SW 1271 (cell line): Measurements from ENCODE around the gene RYR1.
"Not testable (repeated sequence)": the region's sequence is repeated elsewhere in the genome, so short reads cannot be mapped to it uniquely, and the experiment has no call there.

Source experiments
- DNase-seq, 2 experiments: peaks; one replicate each; lab custom pipeline; 2025; lab: John Stamatoyannopoulos, UW

Gene RYR1

DNA sequence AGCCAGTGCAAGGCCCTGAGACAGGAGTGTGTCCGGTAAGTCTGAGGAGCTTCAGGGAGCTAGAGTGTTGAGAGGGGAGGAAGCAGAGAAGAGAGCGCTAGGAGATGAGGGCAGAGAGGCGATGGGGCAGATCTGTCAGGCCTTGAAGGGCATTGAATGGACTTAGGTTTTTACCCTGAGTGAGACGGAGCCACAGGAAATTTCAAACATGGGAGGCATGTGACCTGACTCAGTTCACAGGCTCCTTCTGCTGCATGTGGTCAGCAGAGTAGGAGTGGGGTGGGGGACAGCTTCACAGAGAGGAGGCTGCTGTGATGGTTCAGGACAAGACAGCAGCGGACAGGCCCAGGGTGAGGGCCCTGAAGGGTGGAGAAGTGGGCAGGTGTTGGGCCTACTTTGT lies 33.1 kb upstream of the RYR1 start:
- DNase-seq: no peak

DNA sequence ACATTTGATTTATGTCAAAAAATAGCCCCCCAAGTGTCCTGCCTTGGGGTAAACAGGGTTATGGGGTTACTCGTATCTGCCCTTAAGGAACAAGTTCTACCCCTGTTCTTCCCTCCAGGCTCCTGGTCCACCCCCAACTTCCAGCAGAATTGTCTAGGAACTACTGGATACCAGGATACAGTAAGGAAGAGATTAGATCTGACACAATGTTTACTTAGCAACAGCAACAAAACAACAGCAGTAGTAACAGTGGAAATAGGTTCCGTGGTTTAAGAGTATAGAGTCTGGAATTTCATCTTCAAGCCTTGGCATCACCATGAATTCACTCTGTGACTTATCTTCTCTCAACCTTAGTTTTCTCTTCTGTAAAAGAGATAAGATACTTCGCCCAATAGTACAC lies 32.3 kb upstream of the RYR1 start:
- peak in 1 of 2 experiments; percentile 40 for DNase-seq

DNA sequence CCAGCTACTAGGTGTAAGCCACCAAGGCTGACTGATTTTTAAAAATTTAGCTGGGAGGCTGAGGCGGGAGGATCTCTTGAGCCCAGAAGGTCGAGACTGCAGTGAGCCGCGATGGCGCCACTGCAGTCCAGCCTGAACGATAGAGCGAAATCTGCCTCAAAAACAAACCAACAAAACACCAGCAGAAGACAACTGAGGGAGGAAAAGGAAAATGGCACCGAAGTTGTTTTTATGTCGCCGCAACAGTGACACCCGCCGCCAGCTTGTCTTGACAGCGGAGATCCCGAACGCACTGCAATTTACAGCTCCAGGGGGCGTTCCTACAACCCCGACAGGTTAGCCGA lies 30.9 kb upstream of the RYR1 start:
- no peak for DNase-seq

DNA sequence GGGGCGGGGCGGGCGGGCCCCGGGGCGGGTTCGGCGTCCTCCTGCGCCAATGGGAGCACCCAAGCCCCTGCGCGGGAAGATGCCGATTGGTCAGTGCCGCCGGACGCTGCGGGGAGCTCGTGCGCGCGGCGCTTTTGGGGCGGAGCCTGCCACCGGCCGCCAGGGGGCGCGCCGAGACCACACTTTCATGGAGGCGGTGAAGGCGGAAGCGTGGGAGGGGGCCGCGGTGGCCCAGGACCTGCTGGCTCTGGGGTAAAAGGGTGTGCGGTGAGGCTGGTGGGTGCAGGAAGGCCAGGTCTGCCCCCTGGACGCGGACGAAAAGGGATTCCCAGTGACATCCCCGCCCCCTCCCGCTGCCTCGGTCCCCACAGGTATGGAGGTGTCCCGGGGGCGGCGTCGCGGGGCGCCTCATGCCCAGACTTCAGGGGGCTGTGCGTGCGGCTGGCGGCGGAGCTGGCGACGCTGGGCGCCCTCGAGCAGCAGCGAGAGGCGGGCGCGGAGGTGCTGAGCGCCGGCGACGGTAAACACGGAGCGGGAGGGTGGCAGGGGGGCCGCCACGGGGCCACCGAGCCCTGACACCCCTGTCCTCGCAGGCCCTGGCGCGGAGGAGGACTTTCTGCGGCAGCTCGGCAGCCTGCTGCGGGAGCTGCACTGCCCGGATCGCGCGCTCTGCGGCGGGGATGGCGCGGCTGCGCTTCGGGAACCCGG lies 30.4 kb upstream of the RYR1 start, which contains the start of gene FAM98C:
FAM98C (plus strand) TSS at position 127 of the 708 bp plus-strand sequence; CDS start at position 188, 61 bp downstream.
- DNase-seq: peak; percentile 82 to 90

DNA sequence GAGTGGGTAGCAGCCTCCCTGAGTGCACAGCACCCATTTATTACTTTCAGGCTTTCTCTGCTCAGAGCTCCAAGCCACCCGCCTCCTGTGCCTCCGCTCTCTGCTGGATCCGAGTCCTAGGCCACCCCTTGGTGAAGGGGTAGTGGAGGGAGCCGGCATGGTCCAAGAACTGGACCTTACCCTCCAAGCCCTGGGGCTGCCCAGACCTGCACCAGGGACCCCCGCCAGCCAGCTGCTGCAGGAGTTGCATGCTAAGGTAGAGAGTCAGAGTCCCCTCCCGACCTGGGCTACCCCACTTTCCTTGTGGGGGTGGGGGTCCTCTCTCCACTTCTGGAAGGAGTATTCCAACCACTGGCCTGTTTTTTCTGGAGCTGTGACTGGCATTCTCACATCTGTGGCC lies 28.6 kb upstream of the RYR1 start:
- no peak for DNase-seq

DNA sequence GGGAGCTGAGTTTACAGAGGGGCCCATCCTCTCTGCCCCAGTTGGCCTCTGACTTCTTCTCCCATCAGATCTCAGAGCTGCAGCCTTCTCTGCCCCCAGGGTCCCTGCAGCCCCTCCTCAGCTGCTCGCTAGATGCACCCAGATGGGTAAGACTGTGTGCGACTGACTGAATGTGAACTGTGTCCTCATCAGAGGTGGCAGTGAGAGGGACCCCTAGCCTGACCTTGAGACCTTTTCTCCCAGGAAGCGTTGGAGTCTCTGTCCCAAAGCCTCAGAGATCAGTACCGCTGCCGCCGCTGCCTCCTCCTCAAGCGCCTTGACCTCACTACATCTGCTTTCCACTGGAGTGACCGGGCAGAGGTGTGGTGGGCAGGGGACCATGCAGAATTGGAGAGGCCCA lies 28.2 kb upstream of the RYR1 start:
- no peak for DNase-seq

DNA sequence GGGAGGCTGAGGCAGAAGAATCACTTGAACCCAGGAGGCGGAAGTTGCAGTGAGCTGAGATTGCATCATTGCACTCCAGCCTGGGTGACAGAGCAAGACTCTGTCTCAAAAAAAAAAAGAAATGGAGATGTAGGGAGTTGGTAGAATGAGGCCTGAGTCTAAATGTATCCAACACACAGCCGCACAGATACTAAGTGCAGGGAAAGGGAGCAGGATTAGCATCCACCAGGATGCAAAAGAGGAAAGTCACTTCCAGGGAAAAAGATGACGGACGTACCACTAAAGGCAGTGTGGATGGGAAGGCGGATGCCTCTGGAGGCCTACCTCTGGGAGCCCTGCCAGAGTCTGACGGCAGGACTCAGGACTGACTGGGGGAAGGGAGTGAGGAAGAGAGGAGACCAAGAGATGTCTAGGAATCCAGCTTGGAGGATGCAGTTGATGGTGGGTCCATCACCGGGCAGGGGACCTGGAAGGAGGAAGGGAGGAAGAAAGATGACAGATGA lies 23.8 kb upstream of the RYR1 start:
- DNase-seq: no peak

DNA sequence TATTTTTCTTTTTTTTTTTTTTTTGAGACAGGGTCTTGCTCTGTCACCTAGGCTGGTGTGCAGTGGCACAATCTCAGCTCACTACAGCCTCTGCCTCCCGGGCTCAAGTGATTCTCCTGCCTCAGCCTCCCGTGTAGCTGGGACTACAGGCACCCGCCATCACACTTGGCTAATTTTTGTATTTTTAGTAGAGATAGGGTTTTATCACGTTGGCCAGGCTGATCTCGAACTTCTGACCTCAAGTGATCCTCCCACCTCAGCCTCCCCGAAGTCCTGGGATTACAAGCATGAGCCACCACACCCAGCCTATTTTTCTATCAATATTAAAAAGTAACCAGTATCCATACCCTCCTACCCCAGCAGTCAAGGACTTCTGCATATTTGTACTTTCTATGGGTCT lies 23.1 kb upstream of the RYR1 start:
- DNase-seq: not testable (repeated sequence)

DNA sequence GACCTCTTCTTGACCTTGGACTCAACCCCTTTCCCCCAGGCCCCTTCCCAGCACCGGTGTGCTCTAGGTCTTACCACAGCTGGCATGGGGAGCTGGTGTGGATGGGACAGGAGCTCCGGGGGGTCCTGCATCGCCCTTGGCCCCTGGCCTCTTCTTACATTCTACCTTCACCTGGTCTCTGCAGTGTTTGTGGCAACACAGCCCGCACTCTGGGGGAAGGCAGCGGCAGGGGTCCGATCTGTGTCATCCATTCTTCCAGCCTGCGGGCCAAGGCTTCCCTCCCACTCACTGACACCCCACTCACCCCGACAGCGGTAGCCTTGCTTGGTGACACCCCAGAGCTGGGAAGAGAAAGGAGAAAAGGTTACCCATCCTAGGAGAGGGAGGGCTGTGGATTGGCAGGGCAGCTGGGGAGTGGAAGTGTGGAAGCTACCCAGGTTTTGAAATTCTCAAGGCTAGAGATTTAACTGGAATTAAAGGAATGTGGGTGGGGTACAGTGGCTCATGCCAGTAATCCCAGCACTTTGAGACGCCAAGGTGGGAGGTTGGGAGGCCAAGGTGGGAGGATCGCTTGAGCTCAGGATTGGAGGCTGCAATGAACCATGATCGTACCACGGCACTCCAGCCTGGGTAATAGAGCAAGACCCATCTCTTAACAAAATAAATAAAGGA lies 22.3 kb upstream of the RYR1 start:
- DNase-seq: no peak

DNA sequence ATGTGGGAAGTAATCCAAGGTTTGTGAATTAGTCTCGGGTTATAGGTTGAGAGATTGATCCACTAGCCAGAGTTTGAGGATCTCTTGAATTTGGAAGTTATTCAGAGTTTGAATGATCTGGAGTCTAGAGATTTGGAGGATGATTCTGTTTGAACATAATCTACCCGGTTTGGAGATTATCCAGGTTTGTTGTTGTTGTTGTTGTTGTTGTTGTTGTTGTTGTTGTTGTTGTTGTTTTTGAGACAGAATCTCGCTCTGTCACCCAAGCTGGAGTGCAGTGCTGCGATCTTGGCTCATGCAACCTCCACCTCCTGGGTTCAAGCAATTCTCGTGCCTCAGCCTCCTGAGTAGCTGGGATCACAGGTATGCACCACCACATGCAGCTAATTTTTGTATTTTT lies 21.6 kb upstream of the RYR1 start:
- not testable (repeated sequence) for DNase-seq

DNA sequence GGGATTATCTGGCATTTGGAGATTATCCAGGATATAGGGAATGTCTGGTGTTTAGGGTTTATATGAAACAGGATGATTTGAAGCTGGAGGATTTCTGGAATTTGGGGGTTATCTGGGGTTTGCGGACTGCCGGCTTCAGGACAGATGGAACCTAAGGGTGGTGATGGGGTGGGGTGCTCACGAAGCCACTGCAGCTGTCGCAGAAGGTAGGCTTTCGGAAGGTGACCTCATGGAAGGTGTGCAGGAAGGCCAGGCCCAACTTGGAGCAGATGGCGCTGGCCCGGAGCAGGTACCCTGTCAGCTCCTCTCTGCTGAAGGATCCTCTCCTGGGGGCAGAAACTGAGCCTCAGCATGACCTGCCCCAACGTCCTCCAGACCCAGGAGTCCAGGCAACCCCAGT lies 21.0 kb upstream of the RYR1 start:
- DNase-seq: no peak

DNA sequence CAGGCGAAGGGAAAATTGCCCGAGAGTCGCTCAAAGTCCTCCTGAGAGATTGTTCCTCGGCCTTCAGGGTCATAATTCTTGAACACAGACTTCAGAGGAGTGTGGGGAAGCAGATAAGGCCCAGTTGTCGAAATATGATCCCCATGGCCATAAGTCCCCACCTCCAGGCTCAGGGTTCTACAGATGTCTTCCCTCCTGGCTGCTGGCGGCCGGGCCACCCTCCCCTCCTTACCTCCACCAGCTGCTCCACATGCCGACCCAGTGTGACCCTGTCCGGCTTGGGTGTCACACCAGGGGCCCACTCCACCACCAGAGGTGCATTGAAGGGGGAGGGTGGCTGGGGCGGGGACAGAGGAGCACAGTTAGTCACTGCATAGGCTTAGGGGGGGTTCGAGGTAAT lies 20.5 kb upstream of the RYR1 start:
- DNase-seq: no peak

DNA sequence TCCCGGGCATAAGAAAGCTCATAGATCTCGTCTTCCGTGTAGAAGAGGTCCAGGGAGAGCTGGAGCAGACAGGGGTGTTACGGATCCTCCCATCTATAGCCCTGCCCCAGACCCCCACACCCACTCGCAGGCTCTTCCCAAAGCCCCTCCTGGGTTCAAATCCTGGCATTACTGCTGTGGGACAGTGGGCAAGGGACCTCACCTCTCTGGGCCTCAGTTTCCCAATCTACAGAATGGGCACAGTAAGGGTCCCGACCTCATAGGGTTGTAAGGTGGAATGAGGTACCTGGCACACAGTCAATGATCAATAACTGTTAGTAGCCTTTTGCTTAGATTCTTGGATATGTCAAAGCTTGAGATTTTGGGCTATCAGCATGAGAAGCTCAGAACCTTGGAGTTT lies 20.1 kb upstream of the RYR1 start:
- DNase-seq: no peak

DNA sequence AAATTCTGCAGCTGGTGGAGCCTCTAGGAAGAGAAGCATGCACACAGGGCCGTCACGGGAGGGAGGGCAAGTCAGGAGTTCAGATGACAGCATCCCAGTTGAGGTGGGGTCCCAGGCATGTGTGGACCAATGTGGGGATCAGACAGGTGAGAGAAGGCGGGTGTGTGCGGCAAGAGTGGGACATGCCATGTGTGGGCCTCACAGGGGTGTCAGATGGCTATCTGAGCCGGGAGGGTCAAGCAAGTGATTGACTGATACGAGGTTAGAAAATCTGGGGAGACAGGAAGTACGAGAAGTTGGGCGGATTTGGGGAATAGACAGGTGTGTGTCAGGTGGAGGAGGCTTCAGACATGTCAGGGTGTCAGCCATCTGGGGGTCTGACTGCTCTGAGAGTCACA lies 16.3 kb upstream of the RYR1 start:
- DNase-seq: no peak

DNA sequence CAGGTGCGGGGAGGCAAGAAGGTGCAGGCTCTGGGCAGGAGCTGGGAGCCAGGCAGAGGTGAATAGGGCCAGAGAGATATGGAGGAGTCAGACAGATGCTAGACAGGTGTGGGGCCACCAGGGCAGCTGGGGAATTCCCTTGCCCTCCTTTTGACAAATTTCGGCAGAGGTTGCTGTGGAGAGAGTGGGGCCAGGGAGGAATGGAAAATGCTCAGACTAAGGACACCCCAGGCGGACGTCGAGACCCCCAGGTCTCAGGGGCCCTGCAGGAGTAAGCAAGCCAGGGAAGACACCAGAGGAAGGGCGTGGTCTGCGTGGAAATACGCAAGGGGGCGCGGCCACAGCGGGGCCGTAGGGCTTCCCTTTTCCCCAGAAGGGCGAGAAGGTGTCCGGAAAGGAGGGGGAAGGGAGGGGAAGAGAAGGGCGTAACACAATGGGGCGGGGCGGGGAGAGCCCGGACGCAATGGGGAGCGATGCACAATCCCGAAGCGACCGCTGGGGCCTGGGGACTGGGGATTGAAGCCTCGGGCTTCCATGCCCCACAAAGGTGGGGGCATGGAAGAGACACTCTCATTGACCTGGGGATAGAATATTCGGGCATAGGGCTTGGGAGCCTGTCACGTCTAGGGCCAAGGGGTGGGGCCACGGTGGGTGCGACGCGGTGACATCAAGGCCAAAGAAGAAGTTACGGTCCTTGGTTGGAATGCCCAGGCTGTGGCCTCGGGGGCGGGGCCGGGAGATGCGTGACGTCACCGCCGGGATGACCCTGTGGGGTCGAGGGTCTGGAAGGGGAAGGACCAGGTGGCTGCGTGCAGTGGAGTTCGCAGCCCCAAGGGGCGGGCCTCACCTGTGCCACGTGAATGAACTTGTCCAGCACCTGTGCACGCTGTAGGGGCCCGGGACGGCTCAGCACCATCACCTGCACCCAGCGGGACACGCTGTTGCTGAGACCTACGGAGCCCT lies 15.7 kb upstream of the RYR1 start:
- DNase-seq: no peak

DNA sequence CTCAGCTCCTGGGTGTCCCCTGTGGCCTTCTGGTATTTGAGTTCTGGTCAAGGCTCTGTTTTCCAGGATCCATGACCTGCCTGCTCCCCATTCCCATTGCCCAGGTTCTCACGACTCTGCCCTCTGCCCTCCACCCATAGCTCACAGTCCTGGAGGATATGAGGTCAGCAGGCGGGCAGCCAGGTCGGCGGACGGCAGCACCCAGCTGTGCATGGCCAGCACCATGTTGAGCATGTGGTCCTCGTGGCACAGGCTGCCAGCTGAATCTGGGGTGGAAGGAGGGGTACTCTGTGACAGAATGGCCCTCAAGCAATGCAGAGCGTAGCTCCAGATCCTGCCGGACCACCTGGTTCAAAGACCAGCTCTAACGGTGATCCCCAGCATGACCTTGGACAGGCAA lies 12.6 kb upstream of the RYR1 start:
- DNase-seq: no peak

DNA sequence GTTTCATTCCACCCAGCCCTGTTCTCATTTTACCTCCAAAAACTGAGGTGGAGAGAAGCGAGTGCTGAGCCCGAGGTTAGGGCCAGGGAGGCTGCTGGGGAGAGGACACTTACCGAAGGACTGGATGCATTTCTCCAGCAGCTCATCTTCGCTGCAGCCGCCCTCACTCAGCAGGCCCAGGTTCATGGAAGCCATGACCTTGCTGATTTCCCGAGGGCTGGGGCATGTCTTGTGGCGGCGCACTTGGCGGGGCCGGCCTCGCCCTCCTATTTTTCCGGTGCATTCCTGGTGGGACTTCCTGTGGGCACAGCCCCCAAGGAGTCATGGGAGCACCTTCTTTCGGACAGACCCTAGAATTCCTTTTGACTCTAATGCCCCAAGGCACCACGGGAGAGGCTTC lies 11.6 kb upstream of the RYR1 start:
- no peak for DNase-seq

DNA sequence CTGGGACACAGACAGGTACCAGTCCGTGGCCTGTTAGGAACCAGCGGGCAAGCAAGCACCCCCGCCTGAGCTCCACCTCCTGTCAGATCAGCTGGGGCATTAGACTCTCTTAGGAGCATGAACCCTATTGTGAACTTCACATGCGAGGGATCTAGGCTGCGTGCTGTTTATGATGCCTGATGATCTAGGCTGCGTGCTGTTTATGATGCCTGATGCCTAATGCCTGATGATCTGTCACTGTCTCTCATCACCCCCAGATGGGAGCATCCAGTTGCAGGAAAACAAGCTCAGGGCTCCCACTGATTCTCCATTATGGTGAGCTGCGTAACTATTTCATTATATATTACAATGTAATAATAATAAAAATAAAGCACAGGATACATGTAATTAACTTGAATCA lies 11.1 kb upstream of the RYR1 start:
- DNase-seq: no peak

DNA sequence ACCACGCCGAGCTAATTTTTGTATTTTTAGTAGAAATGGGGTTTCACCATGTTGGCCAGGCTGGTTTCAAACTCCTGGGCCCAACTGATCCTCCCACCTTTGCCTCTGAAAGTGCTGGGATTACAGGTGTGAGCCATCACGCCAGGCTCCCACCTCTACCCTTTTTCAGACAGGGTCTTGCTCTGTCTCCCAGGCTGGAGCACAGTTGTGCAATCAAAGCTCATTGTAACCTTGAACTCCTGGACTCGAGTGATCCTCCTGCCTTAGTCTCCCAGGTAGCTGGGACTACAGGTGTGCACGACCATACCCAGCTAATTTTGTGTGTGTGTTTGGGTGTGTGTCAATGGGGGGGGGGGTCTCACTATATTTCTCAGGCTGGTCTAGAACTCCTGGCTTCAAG lies 9.2 kb upstream of the RYR1 start:
- no peak for DNase-seq

DNA sequence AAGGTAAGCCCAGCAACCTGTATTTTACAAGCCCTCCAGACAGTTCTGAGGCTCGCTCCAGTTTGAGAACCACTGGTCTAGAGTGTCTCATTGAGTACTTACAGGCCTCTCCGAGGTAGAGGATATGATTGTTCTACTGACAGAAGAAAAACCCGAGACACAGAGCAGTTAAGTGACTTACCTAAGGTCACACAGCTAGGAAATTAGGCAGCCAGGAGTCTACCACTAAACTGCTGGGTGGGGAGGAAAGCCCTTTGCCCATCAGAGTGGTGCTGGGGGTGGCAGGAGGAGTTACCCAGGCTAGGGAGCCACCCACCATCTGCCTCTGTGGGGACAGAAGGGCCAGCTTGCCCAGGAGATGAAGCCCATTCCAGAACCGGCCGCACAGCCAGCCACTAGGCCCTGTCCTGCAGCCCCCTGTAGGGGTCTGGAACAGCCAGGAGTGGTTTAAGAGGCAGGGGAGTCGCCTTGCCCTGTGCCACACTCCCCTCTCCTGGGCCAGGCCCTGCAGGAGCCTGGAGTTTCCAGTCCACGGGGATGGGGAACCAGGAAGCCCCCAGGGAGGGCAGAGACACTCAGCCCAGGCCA lies 8.2 kb upstream of the RYR1 start:
- no peak for DNase-seq

DNA sequence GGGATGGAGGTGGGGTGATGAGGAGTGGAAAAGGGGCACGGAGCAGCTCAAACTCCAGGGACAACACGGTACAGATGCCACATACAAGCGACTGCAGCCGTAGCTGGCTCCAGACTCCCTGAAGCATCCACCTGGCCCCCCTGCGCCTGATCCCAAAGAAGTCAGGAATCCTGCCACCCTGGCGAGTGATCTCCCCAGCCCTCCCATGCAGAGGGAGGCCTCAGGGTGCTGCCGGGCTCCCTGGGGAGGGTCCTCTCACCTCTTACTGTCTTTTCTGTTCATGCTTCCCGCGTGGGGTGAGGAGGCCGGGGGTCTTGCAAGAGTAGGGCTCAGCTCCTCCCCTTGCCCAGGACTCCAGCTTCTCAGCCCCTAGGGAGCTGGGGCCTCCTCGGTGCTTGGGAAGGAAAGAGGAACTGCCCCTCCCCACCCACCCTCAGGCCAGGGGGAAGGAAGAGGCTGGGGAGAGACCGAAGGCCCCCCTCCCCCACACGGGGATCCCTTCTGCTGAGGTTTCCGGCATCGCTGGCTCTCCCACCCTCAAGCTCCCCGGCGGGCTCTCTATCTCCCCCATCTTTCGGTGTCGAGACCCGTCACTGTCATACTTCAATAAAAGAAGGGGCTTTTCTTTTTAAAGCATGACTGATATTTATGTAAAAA lies 7.6 kb upstream of the RYR1 start, which contains the start of gene RASGRP4:
RASGRP4 (minus strand) TSS at position 410 of the 657 bp plus-strand sequence; CDS start at position 282, 128 bp downstream.
- DNase-seq: no peak
